Lower leg skin (tissue), 3 donors: ENCODE measurements around the gene CTIF.

ENCODE experiments used
- POLR2A ChIP-seq, 2 donors: fragments of 450-650 bp; IDR thresholded peaks; one replicate each; pipeline ENCODE4 v1.6.1; 2016 to 2017; ENCODE audit warnings: antibody characterized with exemption in 2 of 2, mild to moderate bottlenecking in 1 of 2, moderate library complexity in 1 of 2
- TF ChIP-seq, protein P1 (sequence below), 3 donors: fragments of 450-650 bp; IDR thresholded peaks; one replicate each; pipeline ENCODE4 v1.5.1; 2016; ENCODE audit warnings: antibody characterized with exemption in 3 of 3, mild to moderate bottlenecking in 3 of 3, moderate library complexity in 2 of 3

DNA sequence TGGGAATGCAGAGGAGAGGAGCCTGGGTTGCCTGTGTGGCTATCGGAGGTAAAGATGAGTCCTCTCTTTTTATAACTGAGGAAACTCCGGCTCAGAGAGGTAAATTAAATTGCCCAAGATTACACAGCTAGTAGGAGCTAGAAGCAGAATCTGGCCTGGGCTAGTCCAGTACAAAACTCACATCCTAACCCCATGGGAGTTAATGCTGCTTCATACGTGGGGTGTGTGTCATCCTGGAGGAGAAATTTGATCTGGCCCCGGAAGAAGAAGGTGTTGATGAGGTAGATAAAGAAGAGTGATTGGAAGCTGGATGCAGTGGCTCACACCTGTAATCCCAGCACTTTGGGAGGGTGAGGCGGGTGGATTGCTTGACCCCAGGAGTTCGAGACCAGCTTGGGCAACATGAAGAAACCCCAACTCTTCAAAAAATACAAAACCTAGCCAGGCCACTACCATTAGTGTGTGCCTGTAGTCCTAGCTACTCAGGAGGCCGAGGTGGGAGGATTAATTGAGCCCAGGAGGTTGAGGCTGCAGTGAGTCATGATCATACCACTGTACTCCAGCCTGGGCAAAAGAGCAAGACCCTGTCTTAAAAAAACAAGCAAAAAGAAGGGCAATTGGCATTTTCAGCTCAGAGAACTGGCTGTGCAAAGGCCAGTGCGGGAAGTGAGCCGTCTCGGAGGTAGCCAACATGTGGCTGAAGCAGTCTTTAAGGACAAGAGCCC is 33.7 kb downstream of the CTIF start:
- TF ChIP-seq, protein P1, sequence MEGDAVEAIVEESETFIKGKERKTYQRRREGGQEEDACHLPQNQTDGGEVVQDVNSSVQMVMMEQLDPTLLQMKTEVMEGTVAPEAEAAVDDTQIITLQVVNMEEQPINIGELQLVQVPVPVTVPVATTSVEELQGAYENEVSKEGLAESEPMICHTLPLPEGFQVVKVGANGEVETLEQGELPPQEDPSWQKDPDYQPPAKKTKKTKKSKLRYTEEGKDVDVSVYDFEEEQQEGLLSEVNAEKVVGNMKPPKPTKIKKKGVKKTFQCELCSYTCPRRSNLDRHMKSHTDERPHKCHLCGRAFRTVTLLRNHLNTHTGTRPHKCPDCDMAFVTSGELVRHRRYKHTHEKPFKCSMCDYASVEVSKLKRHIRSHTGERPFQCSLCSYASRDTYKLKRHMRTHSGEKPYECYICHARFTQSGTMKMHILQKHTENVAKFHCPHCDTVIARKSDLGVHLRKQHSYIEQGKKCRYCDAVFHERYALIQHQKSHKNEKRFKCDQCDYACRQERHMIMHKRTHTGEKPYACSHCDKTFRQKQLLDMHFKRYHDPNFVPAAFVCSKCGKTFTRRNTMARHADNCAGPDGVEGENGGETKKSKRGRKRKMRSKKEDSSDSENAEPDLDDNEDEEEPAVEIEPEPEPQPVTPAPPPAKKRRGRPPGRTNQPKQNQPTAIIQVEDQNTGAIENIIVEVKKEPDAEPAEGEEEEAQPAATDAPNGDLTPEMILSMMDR (IDR thresholded peaks at IDR 0.05), result no peak
- no peak for TF ChIP-seq POLR2A (IDR thresholded peaks at IDR 0.05)
